Muscle of leg (tissue), 9 donors: Measurements from ENCODE around the gene SERPINC1. TPM values are rescaled to one million over a fixed set of nuclear protein-coding genes. Genes with fewer than 3 reads are reported as not detected.

Experiments used
- polyA plus RNA-seq, 8 donors: library from polyadenylated mRNA; unstranded; fragments of 120-200 nt; gene quantifications; one replicate each; pipeline versions ENCODE4 v1.2.1 to v1.2.3, GENCODE V29; 2013; ENCODE audit warnings: inconsistent platforms in 1 of 8, low replicate concordance in 1 of 8; ENCODE audit not compliant: insufficient read length in 8 of 8, insufficient read depth in 1 of 8
- total RNA-seq: library from RNA; stranded (reverse); fragments of 120-200 nt; gene quantifications from one replicate; pipeline ENCODE4 v1.2.4, GENCODE V29; 2013

SERPINC1 gene
- total and polyA plus RNA-seq, 9 donors: 0.06 to 2.7 (median 0.27) TPM

Other genes with a start within 250 kb of the SERPINC1 start
- gene ANKRD45, start 247.5 kb downstream of the SERPINC1 start, total RNA-seq: 0.53 TPM
- gene ANKRD45, start 247.5 kb downstream of the SERPINC1 start, polyA plus RNA-seq: under 1 TPM; 0.21 to 0.69 (median 0.47) TPM
- gene KLHL20, start 202.3 kb downstream of the SERPINC1 start, total RNA-seq: 21.2 TPM
- gene KLHL20, start 202.3 kb downstream of the SERPINC1 start, polyA plus RNA-seq: 10 to 100 TPM; 15.4 to 27.8 (median 24.2) TPM
- 10.2 TPM for gene DARS2, start 92.7 kb downstream of the SERPINC1 start, total RNA-seq
- gene DARS2, start 92.7 kb downstream of the SERPINC1 start, polyA plus RNA-seq: 10 to 100 TPM; 10.3 to 16.7 (median 13.4) TPM
- 12.5 TPM for gene CENPL, start 92.4 kb downstream of the SERPINC1 start, total RNA-seq
- gene CENPL, start 92.4 kb downstream of the SERPINC1 start, polyA plus RNA-seq: 10 to 100 TPM in 4 of 8 donors, 1 to 10 TPM in 4; 7.5 to 12.3 (median 9.5) TPM
- gene GAS5, start 49.3 kb downstream of the SERPINC1 start, total RNA-seq: 916 TPM
- 100 to 1,000 TPM; 580 to 917 (median 685) TPM for gene GAS5, start 49.3 kb downstream of the SERPINC1 start, polyA plus RNA-seq
- gene ZBTB37, start 48.9 kb downstream of the SERPINC1 start, total RNA-seq: 10.9 TPM
- 1 to 10 TPM; 2.6 to 6.0 (median 4.4) TPM for gene ZBTB37, start 48.9 kb downstream of the SERPINC1 start, polyA plus RNA-seq
- gene RC3H1, start 105.0 kb upstream of the SERPINC1 start, total RNA-seq: 21.6 TPM
- gene RC3H1, start 105.0 kb upstream of the SERPINC1 start, polyA plus RNA-seq: 10 to 100 TPM in 2 of 8 donors, 1 to 10 TPM in 6; 5.2 to 11.9 (median 9.5) TPM
- 27.2 TPM for gene RABGAP1L, start 242.2 kb upstream of the SERPINC1 start, total RNA-seq
- gene RABGAP1L, start 242.2 kb upstream of the SERPINC1 start, polyA plus RNA-seq: 10 to 100 TPM in 5 of 8 donors, 1 to 10 TPM in 3; 9.8 to 20.0 (median 11.0) TPM